H9 (cell line): Measurements from ENCODE around the gene GAL3ST1. TPM values are rescaled to one million over a fixed set of nuclear protein-coding genes. Genes with fewer than 3 reads are reported as not detected.

Experiments used
- DNase-seq: peaks from one replicate; pipeline ENCODE4 v3.0.0-alpha.2; 2017
- H2AFZ ChIP-seq: one replicate; pipeline ENCODE4 v1.6.1; 2013; ENCODE audit warnings: mild to moderate bottlenecking, low read length, control low read depth, moderate library complexity
- H2AK5ac ChIP-seq: 2 replicates; pipeline ENCODE4 v1.6.1; 2013; ENCODE audit warnings: low read length, control low read depth, mixed read lengths; ENCODE audit not compliant: insufficient read length
- H2BK120ac ChIP-seq: one replicate; pipeline ENCODE4 v1.6.1; 2013; ENCODE audit warnings: low read depth, mild to moderate bottlenecking, low read length, control low read depth, inconsistent platforms; ENCODE audit not compliant: poor library complexity, severe bottlenecking
- H2BK12ac ChIP-seq: 2 replicates; pipeline ENCODE4 v1.6.1; 2013; ENCODE audit warnings: low read length, control low read depth, mixed read lengths, low read depth; ENCODE audit not compliant: insufficient read length
- H2BK15ac ChIP-seq: 2 replicates; pipeline ENCODE4 v1.6.1; 2013; ENCODE audit warnings: low read depth, low read length, control low read depth
- H2BK20ac ChIP-seq: one replicate; pipeline ENCODE4 v1.6.1; 2013; ENCODE audit warnings: low read depth, mild to moderate bottlenecking, low read length, control low read depth, inconsistent platforms; ENCODE audit not compliant: poor library complexity, severe bottlenecking
- H2BK5ac ChIP-seq: 2 replicates; pipeline ENCODE4 v1.6.1; 2013; ENCODE audit warnings: low read length, control low read depth, mixed read lengths; ENCODE audit not compliant: insufficient read length
- H3K14ac ChIP-seq: 2 replicates; pipeline ENCODE4 v1.6.1; 2013; ENCODE audit warnings: low read length, control low read depth; ENCODE audit not compliant: insufficient read depth
- H3K18ac ChIP-seq: 2 replicates; pipeline ENCODE4 v1.6.1; 2013; ENCODE audit warnings: low read depth, mild to moderate bottlenecking, mixed read lengths, low read length, control low read depth; ENCODE audit not compliant: insufficient read length
- H3K23ac ChIP-seq: 2 replicates; pipeline ENCODE4 v1.6.1; 2013; ENCODE audit warnings: low read length, control low read depth, mixed read lengths, low read depth; ENCODE audit not compliant: insufficient read length
- H3K23me2 ChIP-seq: 2 replicates; pipeline ENCODE4 v1.6.1; 2013; ENCODE audit warnings: low read depth, mild to moderate bottlenecking, mixed read lengths, low read length, control low read depth; ENCODE audit not compliant: insufficient read length, poor library complexity, severe bottlenecking
- H3K27ac ChIP-seq: 2 replicates; pipeline ENCODE4 v1.5.1; 2013; ENCODE audit warnings: low read length, control low read depth, mixed read lengths, low read depth; ENCODE audit not compliant: insufficient read length
- H3K27me3 ChIP-seq: 2 replicates; pipeline ENCODE4 v1.6.1; 2013; ENCODE audit warnings: low read length, control low read depth, inconsistent platforms; ENCODE audit not compliant: insufficient read depth
- H3K4ac ChIP-seq: 2 replicates; pipeline ENCODE4 v1.6.1; 2013; ENCODE audit warnings: low read depth, mild to moderate bottlenecking, control low read depth, inconsistent platforms, low read length, moderate library complexity
- H3K4me1 ChIP-seq: 2 replicates; pipeline ENCODE4 v1.6.1; 2013; ENCODE audit warnings: low read length, control low read depth, inconsistent platforms; ENCODE audit not compliant: insufficient read depth
- H3K4me2 ChIP-seq: 2 replicates; pipeline ENCODE4 v1.6.1; 2013; ENCODE audit warnings: low read length, control low read depth, mixed read lengths; ENCODE audit not compliant: insufficient read length, insufficient read depth
- H3K56ac ChIP-seq: 2 replicates; pipeline ENCODE4 v1.6.1; 2013; ENCODE audit warnings: low read depth, mild to moderate bottlenecking, mixed read lengths, low read length, control low read depth; ENCODE audit not compliant: insufficient read length
- H3K79me1 ChIP-seq: 2 replicates; pipeline ENCODE4 v1.6.1; 2013; ENCODE audit warnings: low read depth, mild to moderate bottlenecking, moderate library complexity, low read length, control low read depth, inconsistent platforms; ENCODE audit not compliant: insufficient read depth, poor library complexity, severe bottlenecking
- H3K79me2 ChIP-seq: 2 replicates; pipeline ENCODE4 v1.6.1; 2013; ENCODE audit warnings: low read length, control low read depth, inconsistent platforms; ENCODE audit not compliant: insufficient read depth
- H3K9ac ChIP-seq: 2 replicates; pipeline ENCODE4 v1.6.1; 2013; ENCODE audit warnings: low read length, control low read depth, mixed read lengths; ENCODE audit not compliant: insufficient read length; ENCODE audit errors: extremely low read depth
- H3K9me3 ChIP-seq: one replicate; pipeline ENCODE4 v1.6.1; 2013; ENCODE audit warnings: low read depth, low read length, inconsistent platforms; ENCODE audit not compliant: control insufficient read depth
- H3T11ph ChIP-seq: one replicate; pipeline ENCODE4 v1.6.1; 2013; ENCODE audit warnings: mild to moderate bottlenecking, low read length, control low read depth, inconsistent platforms
- H4K20me1 ChIP-seq: one replicate; pipeline ENCODE4 v1.6.1; 2013; ENCODE audit not compliant: control insufficient read depth, insufficient read length, insufficient read depth
- H4K5ac ChIP-seq: 2 replicates; pipeline ENCODE4 v1.6.1; 2013; ENCODE audit warnings: low read depth, mild to moderate bottlenecking, mixed read lengths, low read length, control low read depth; ENCODE audit not compliant: insufficient read length
- H4K8ac ChIP-seq: replicated peaks from 2 replicates; pipeline ENCODE4 v1.6.1; 2013; ENCODE audit warnings: low read length, control low read depth, mixed read lengths, low read depth; ENCODE audit not compliant: insufficient read length
- H4K91ac ChIP-seq: 2 replicates; pipeline ENCODE4 v1.6.1; 2013; ENCODE audit warnings: low read depth, mild to moderate bottlenecking, moderate library complexity, mixed read lengths, low read length, control low read depth; ENCODE audit not compliant: insufficient read length
- H3K27ac Mint-ChIP-seq, 3 experiments: 2 replicates in 2 of 3; 3 replicates in 1 of 3; pipeline ENCODE4 v1.8.0; 2020 to 2021; ENCODE audit warnings: mixed read lengths in 3 of 3, mild to moderate bottlenecking in 1 of 3, moderate library complexity in 1 of 3
- H3K27me3 Mint-ChIP-seq: 2 replicates; pipeline ENCODE4 v1.8.0; 2021; ENCODE audit warnings: low read depth, mild to moderate bottlenecking, moderate library complexity, mixed read lengths
- H3K36me3 Mint-ChIP-seq, 3 experiments: 2 replicates in 2 of 3; 3 replicates in 1 of 3; pipeline ENCODE4 v1.8.0; 2020 to 2021; ENCODE audit warnings: low read depth in 3 of 3, mixed read lengths in 3 of 3; ENCODE audit not compliant: insufficient read depth in 1 of 3
- H3K4me1 Mint-ChIP-seq, 2 experiments: 2 replicates each; pipeline ENCODE4 v1.8.0; 2020; ENCODE audit warnings: mixed read lengths in 2 of 2
- H3K4me3 Mint-ChIP-seq, 2 experiments: 2 replicates in 1 of 2; 3 replicates in 1 of 2; pipeline ENCODE4 v1.8.0; 2020 to 2021; ENCODE audit warnings: mild to moderate bottlenecking in 2 of 2, mixed read lengths in 2 of 2, moderate library complexity in 1 of 2
- H3K9me3 Mint-ChIP-seq, 2 experiments: 2 replicates in 1 of 2; 3 replicates in 1 of 2; pipeline ENCODE4 v1.8.0; 2020; ENCODE audit warnings: mild to moderate bottlenecking in 2 of 2, mixed read lengths in 2 of 2, moderate library complexity in 1 of 2
- CTCF ChIP-seq: fragments of 200-600 bp; sonication (generic); conservative IDR thresholded peaks from 3 replicates; pipeline ENCODE4 v1.8.0; 2021; ENCODE audit warnings: antibody characterized with exemption, mild to moderate bottlenecking
- WGBS: extraction: QIAGEN DNeasy Blood & Tissue Kit; methylation state at CpG from one replicate; pipeline ENCODE4 v1.1.7; 2013; ENCODE audit warnings: missing lambda C conversion rate, low lambda C conversion rate, mixed read lengths; ENCODE audit not compliant: insufficient read length; ENCODE audit errors: extremely low coverage; 5-methylcytosine and 5-hydroxymethylcytosine counted together
- total RNA-seq: library from RNA; stranded (reverse); gene quantifications from 2 replicates; pipeline ENCODE4 v1.2.1, GENCODE V29; 2021

GAL3ST1 gene
- total RNA-seq, 1 experiment from 2014 or later: 5.1 TPM

GRCh38 chr22:30506507-30506968 lies 67.9 kb downstream of the GAL3ST1 start:
- Histone ChIP-seq H4K91ac (no peak overlapping the region), H2BK20ac (no peak overlapping the region), H3K4me1 (no peaks in the 10 kb centered on the region), H2BK15ac (no peak overlapping the region), H3T11ph (no peak overlapping the region), H2AK5ac (no peak overlapping the region), H2BK5ac (no peak overlapping the region), H3K56ac (no peak overlapping the region), H2BK12ac (no peak overlapping the region), H3K4ac (no peak overlapping the region), H3K18ac (no peak overlapping the region), H3K4me2 (no peak overlapping the region), H4K8ac (no peak overlapping the region), H2AFZ (no peak overlapping the region), H3K79me2 (no peaks in the 10 kb centered on the region), H3K23me2 (no peaks in the 10 kb centered on the region), H3K9ac (no peak overlapping the region), H3K79me1 (no peaks in the 10 kb centered on the region), H3K9me3 (no peaks in the 10 kb centered on the region), H4K5ac (no peak overlapping the region), H3K27me3 (no peaks in the 10 kb centered on the region), H3K14ac (no peak overlapping the region), H4K20me1 (no peaks in the 10 kb centered on the region), H3K27ac (no peak overlapping the region), H3K23ac (no peak overlapping the region), H2BK120ac (no peak overlapping the region)
- no peak for DNase-seq
- WGBS: no CpG with 5 or more reads among the region's 8 CpGs
- no peaks in the 10 kb centered on the region for H3K4me1 Mint-ChIP-seq
- H3K4me3 Mint-ChIP-seq: no peak overlapping the region
- TF ChIP-seq CTCF: no peak
- no peak overlapping the region; a peak in 1 of 7 replicates for H3K27ac Mint-ChIP-seq
- no peaks in the 10 kb centered on the region for H3K36me3 Mint-ChIP-seq
- no peaks in the 10 kb centered on the region for H3K9me3 Mint-ChIP-seq
- H3K27me3 Mint-ChIP-seq: peaks cover 2% of the 10 kb centered on the region; the same call in 1 of the 2 replicates

Other genes starting within 250 kb of the GAL3ST1 start
- 8.2 and 8.4 TPM in 2 replicates for gene TBC1D10A, start 247.7 kb downstream of the GAL3ST1 start, total RNA-seq
- gene SF3A1, start 217.8 kb downstream of the GAL3ST1 start, total RNA-seq: 211 and 225 TPM in 2 replicates
- gene CCDC157, start 217.7 kb downstream of the GAL3ST1 start, total RNA-seq: 4.3 and 4.8 TPM in 2 replicates
- 22.6 and 24.5 TPM in 2 replicates for gene RNF215, start 187.3 kb downstream of the GAL3ST1 start, total RNA-seq
- gene SEC14L2, start 177.6 kb downstream of the GAL3ST1 start, total RNA-seq: 8.2 and 8.5 TPM in 2 replicates
- 46.8 and 56.8 TPM in 2 replicates for gene MTFP1, start 148.9 kb downstream of the GAL3ST1 start, total RNA-seq
- gene SEC14L3, start 102.6 kb downstream of the GAL3ST1 start, total RNA-seq: not detected in 2 replicates
- 0.09 and 0.17 TPM in 2 replicates for gene SEC14L4, start 69.0 kb downstream of the GAL3ST1 start, total RNA-seq
- 0.46 and 1.1 TPM in 2 replicates for gene SEC14L6, start 27.9 kb downstream of the GAL3ST1 start, total RNA-seq
- 133 and 140 TPM in 2 replicates for gene PES1, start 17.2 kb upstream of the GAL3ST1 start, total RNA-seq
- 39.0 and 42.2 TPM in 2 replicates for gene TCN2, start 32.5 kb upstream of the GAL3ST1 start, total RNA-seq
- gene SLC35E4, start 61.1 kb upstream of the GAL3ST1 start, total RNA-seq: 3.7 and 3.9 TPM in 2 replicates
- gene DUSP18, start 93.2 kb upstream of the GAL3ST1 start, total RNA-seq: 1.9 and 2.6 TPM in 2 replicates
- 3.4 and 3.6 TPM in 2 replicates for gene OSBP2, start 120.2 kb upstream of the GAL3ST1 start, total RNA-seq